GM10847 (cell line): ENCODE measurements around the gene WNT7A.

Source experiments
- POLR2A ChIP-seq: IDR thresholded peaks from 2 replicates; pipeline ENCODE4 v1.6.1; 2011; ENCODE audit not compliant: insufficient read length; ENCODE audit errors: extremely low read depth

WNT7A gene

DNA sequence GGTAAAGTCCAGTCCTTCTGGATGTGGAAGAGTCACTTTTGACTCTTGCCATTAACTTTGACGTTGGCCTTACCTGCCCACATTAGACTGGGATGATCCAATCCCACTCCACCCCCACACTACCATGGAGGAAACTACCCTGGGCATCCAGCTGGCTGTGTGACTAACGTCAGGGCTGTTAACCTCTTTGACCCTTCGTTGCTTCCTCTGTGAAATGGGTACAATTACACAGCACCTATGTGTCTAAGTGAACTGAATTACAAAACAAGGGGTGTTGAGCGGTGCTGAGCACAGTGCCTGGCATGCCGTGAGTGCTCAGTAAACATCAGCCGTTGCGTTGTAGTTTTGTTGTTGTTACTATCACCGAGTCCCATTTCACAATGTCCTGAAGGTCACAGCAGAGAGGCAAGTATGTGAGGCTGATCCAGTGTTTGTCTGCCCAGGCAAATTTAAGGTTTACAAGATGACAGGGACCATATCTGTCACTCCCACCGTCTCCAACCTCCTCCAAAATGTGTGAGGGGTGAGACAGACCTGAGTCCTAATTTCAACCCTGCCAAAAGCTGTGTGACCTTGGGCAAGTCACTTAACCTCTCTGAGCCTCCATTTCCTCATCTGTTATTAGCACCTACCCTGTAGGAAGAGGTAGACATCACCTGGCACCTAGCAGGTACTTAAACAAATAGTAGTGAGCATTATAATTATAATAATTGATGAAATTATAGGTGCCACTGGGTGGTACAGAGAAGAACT, 20.9 kb downstream of the WNT7A start:
- TF ChIP-seq POLR2A = no peak

DNA sequence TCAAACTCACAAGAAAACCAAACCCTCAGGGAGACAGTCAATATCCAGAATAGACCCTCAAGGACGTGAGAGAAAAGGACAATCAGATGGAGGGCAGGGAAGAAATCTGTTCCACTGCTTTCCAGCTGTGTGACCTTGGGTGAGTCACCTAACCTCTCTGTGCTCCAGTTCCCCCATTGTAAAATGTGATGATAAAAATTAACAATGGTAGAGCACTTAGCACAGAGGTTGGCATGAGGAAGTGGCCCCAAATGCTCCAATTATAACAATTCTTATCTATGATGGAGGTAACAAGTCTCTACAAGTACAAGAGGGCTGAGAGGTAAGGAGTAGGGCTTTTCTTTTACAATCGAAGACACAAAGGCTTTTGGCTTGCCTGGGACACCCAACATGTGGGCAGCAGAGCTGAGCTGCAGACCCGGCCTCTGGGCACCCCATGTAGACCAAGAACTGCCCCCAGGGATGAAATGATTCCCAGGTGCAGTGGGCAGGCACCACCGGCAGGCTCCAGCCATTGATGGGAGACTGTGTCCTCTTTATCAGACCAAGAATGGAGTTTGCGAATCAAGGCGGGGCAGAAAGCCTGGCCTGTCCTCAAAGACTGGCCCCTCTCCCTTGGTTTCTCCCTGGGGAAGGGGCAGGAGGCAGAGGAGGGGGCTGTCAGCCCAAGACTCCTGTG, 22.0 kb downstream of the WNT7A start:
- TF ChIP-seq POLR2A = no peak

DNA sequence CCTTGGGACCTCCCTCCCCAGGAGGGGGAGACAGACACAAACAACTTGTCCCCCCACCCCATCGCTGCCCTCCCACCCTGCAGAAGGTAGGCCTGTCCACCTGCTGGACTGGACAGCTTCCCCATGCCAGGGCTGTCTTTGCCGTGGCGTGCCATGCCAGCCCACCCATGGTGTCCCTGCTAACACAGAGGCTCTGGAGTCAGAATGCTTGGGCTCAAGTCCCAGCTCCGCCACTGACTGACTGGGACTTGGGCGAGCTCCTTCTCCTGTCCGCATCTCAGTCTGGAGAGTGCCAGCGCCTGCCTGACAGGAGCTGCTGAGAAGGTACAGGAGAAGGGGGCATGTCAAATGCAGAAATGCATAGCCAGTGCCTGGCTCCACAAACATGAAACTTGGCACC, 23.9 kb downstream of the WNT7A start:
- TF ChIP-seq POLR2A = no peak

DNA sequence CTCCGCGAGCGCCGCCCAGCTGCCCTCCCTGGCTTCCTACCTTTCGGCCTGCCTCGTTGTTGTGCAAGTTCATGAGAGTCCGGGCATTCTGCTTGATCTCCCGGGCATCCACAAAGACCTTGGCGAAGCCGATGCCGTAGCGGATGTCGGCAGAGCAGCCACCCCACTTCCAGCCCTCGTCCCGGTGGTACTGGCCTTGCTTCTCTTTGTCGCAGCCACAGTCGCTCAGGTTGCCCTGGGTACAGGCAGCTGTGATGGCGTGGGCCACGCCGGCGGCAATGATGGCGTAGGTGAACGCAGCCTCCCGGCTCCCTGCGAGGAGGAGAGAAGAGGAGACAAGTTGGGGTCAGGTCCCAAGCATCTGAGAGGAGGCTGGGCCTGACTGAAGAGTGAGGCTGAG, 25.4 kb downstream of the WNT7A start:
- no peak for TF ChIP-seq POLR2A

DNA sequence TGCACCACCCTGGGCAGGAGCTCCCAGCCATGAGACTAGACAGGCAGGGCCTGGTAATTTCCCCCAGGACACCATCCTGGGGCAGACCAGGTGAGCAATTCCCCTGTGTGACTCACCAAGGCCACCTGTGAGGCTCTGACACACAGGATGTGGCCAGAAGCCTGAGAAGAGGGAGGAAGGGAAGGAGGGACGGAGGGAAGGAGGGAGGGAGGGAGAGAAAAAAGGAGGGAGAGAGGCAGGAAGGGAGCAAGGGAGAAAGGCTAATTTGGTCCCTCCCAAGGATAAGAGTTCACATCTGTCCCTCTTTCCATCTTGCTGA, 25.9 kb downstream of the WNT7A start:
- no peak for TF ChIP-seq POLR2A

DNA sequence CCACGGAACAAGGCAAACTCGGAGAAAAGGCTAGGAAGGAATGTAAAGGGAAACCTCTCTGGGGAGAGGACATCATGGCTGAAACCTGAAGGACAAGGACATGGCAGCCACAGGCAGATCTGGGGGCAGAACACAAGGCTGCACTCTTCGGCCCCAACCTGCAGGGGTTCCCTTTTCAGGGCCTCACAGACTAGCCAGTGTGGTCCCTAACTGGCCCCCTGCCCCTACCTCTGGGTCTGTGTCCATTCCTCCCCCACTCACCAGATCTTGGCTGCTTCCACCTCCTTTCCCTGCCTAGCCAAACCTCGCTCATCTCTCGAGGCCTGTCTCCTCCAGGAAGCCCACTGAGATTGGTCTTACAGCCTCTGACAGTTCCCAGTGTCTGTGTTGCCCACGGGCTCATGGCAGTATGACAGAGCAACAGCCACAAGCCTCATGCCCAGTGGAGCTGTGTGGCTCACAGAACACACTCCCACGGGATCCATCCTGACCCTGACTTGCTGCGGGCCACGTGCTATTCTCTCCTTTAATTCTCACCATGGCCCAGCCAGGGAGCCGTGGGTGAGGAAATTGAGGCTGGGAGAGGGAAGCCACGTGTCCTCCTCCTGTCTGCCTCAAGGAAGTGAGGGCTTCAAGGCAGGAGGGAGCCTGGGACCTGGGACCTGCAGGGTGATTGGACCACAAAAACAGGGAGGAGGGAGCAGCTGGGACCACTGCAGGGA, 26.5 kb downstream of the WNT7A start:
- TF ChIP-seq POLR2A = no peak

DNA sequence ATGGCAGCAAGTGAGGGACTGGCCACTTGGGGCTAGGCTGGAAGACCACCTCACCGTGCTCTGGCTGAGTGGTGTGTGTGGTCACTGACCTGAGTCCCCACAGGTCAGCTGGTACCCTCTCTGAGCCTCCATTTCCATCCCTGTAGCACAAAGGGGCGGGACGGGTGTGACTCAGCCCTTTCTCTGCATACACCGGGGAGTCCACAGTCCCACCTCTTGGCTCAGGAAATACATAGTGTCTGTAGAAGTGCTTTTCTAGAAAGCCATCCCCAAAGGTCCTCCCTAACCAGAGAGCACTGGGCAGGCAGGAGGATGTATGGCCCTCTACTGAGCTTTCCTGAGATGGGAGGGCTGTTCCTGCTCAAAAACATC, 27.2 kb downstream of the WNT7A start:
- TF ChIP-seq POLR2A = no peak

DNA sequence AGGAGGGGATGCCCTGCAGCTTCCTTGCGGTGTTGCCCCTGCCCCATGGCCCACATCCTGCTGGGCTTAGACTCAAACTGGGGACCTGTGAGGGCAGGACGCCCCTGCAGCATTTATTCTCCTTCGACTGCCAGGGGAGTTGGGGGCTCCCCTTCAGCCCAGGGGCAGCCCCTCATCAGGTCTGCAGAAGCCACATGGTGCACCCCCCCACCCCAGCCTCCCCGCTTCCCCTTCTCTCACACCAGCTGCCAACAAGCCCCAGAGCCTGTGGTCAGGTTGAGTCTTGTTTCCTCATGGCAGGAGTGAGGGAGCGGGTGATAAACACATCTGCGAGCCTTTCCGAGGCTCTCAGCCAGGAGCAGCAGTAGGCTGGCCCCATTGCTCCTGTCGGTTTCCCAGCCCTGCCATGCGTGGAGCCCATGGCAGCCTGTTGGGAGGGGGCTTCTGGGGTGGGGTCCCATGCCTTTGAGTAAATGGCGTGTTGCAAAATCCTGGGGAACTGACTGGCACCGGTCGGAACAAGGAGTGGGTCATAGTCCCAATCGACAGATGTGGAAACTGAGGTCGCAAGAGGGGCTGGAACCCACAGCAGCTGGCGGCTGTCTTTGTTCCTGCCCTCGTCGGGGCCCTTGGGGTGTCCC, 27.8 kb downstream of the WNT7A start:
- TF ChIP-seq POLR2A = no peak

DNA sequence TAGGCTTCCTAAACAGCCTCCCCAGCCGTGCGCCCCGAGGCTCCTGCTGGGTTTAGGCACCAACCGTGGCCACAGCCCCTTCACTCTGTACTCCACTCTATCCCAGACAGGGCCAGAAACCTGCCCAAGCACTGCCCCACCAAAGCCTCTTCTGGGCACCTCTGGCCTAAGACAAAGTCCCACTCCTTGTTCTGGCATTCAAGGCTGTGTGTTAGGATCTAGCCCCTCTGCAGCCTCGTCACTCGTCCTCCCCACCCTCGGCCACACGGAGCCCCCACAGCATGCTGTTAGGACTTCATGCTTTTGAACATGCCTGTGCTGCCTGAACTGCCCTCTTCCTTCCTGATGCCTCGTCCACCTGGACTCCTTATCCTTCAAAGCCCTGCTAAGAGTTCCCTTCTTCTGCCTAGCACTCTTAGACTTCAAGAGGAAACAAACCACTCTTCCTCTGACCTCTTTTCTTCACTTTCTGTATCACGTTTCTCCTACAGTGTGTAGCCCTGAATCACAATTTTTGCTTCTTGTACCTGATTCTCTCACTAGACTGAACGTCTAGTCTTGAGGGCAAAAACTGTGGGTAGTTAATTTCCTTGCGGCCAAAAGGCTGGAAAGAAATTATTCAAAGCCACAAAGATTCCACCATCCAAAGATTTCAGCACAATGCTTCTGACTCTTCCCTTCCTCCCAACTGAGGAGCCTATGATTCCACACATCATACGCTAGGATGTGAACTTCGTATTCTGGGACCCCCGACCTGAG, 28.6 kb downstream of the WNT7A start:
- TF ChIP-seq POLR2A = no peak

DNA sequence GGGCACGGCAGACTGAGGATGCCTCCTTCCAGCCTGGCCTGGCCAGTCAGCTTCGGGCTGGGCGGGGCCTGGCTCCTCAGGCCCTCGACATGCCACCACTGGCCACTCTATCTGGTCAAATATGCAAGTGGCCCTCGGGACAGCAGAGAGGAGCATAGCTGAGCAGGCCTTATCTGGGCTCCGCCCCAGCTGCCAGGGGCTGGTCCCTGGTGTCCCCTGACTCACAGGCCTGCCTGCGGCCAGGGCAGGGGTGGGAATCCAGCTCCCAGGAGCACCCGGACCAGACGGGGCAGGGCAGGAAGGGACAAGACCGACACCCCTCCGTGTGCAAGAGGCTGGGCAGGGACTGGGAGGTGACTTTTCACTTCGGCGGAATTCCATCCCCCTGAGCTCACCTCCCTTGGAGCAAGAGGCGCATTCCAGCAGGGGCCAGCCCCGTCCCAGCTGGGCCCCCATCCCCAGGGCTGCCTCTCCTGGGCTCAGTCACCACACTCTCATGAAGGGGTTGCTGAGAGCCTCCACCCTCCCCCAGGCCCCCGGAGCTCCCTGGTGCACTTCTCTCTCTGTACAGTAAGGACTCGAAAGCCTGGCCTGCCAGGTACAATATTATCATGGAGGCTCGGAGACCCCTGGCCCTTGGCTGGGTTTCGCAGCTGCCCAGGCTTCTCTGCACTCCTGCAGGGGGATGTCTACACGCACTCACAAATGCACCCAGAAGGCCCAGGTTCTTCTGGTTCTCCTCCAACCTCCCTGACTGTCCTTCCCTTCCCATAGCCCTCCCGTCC, 29.5 kb downstream of the WNT7A start:
- no peak for TF ChIP-seq POLR2A

DNA sequence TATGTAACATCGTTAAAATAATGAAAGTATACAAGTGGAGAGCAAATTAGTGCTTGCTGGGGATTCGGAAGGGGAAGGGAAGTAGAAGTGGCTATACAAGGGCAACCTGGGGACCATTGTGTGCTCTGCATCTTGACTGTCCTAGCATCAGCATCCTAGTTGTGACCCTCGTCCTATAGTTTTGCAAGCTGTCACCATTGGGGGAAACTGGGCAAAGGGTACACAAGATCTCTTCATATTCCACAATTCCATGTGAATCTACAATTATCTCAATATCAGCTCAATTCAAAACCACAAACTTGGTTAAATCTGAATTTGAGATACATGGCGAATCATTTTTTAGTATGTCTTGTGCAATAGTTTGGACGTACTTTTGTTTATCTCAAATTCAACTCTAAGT, 30.9 kb downstream of the WNT7A start:
- no peak for TF ChIP-seq POLR2A

DNA sequence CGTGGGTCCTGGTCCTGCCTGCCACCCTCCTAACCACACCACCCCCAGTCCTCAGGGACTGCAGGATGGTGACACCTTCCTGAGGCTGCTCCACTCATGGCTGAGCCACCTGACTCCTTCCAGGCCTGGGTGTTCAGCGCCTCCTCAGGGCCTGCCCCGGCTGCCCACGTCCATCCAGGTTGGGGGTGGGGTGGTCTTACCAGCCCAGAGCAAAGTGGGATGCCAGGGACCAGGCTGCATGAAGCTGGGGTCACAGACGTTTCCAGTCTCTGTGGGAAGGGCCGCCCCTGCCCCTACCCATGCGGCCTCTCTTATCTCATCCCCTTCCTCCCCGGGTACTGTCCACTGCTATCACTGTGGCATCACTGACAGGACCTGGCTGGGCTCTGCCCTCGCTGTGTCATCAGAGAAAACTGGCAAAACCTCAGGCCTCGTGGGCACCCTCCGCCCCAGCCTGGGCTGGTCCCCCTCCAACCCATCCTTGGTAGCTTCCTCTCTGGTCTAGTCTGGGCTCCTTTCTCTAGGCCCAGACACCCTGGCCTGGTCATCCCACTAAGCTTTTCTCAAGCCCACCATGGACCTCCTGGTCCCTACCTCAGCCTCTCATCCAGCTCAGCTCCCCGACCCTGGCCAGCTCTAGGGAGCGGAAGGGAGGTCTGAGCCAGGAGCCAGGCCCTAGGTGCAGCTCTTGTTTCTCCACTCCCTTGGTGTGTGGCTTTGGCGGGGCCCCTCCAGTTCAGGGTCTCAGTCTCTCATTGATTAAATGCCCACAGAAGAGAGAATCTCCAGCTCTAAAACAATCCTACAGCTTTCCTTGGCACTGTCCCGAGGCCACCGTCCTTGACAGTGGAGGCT, 32.9 kb downstream of the WNT7A start:
- TF ChIP-seq POLR2A = no peak

DNA sequence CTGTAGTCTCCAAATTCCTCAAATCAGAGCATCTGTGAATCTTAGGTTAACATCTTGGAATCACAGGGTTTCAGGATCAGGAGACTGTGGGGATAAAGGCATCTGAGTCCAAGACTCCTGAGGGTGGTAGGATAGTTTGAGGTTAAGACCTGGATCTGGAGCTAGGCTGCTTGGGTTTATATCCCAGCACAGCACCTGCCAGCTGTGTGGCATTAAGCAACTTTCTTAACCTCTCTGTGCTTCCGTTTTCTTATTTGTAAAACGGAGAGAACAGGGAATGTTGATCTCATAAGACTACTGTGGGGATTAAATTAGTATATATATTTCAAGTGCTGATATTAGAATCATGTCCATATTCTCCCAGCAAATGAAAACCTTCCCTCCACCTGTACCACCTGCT, 33.6 kb downstream of the WNT7A start:
- no peak for TF ChIP-seq POLR2A

DNA sequence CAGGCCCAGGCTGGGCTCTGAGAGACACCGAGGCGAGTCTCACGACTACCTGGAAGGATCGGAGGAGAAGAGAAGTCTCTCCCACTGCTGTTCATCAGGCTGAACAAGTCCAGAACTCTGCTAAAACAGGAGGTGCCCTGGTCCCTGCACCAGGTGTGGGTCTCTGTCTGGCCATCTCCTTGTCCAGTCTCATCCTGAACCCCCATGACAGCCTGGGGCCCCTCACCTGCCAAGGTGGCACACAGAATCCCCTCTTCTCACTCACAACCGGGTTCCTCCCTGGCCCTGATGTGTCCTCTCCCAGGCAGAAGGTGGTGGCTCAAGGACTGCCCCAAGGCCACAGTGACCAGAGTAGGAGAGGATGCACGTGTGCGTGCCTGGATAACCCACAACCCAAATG, 34.1 kb downstream of the WNT7A start:
- no peak for TF ChIP-seq POLR2A
